K562 (cell line): ENCODE results near the gene EMC1. TPM values are rescaled to one million over a fixed set of nuclear protein-coding genes. Genes with fewer than 3 reads are reported as not detected.

Source experiments
- EGR1 ChIP-seq: fragments of 450-650 bp; conservative IDR thresholded peaks from 2 replicates; pipeline ENCODE4 v1.6.1; 2017; ENCODE audit warnings: mild to moderate bottlenecking
- FOSL1 ChIP-seq: fragments of 200-800 bp; sonication (Bioruptor generic); conservative IDR thresholded peaks from 2 replicates; pipeline ENCODE4 v1.6.1; 2016; ENCODE audit warnings: missing genetic modification characterization, missing compliant biosample characterization
- GTF2E2 ChIP-seq: fragments of 200-800 bp; sonication (Bioruptor generic); IDR thresholded peaks from 2 replicates; pipeline ENCODE4 v1.6.1; 2016; ENCODE audit warnings: missing genetic modification characterization, missing compliant biosample characterization
- MAFG ChIP-seq: fragments of 450-650 bp; conservative IDR thresholded peaks from 2 replicates; pipeline ENCODE4 v1.6.1; 2016; ENCODE audit warnings: missing genetic modification characterization, missing compliant biosample characterization
- SMARCA4 ChIP-seq: fragments of 450-650 bp; IDR thresholded peaks from 2 replicates; pipeline ENCODE4 v1.6.1; 2016
- SP1 ChIP-seq: sonication (generic); formaldehyde crosslinking; IDR thresholded peaks from 2 replicates; pipeline ENCODE4 v1.8.1; 2022; ENCODE audit warnings: mild to moderate bottlenecking, missing genetic modification reagents
- TFAP4 ChIP-seq: sonication (generic); formaldehyde crosslinking; IDR thresholded peaks from 2 replicates; pipeline ENCODE4 v1.8.0; 2022; ENCODE audit warnings: missing genetic modification reagents, mild to moderate bottlenecking, moderate library complexity, borderline replicate concordance
- TOE1 ChIP-seq, 2 experiments: fragments of 450-650 bp in 1 of 2; sonication (generic) in 1 of 2; formaldehyde crosslinking in 1 of 2; IDR thresholded peaks; 2 replicates each; pipeline versions ENCODE4 v1.7.1 to v1.8.0; 2016 to 2022; ENCODE audit warnings: borderline replicate concordance in 2 of 2, mild to moderate bottlenecking in 2 of 2, antibody characterized with exemption in 1 of 2, inconsistent platforms in 1 of 2, low read depth in 1 of 2, missing genetic modification reagents in 1 of 2, moderate library complexity in 1 of 2
- XRCC5 ChIP-seq: fragments of 200-400 bp; formaldehyde crosslinking; IDR thresholded peaks from 2 replicates; pipeline ENCODE4 v1.6.1; 2017; ENCODE audit warnings: low read depth, mild to moderate bottlenecking, low read length
- ZBTB7A ChIP-seq: IDR thresholded peaks from 2 replicates; pipeline ENCODE4 v1.6.1; 2011; ENCODE audit warnings: low read depth, mild to moderate bottlenecking, low read length, moderate library complexity, borderline replicate concordance; ENCODE audit not compliant: control insufficient read depth
- ZFP36 ChIP-seq: fragments of 150-350 bp; IDR thresholded peaks from 2 replicates; pipeline ENCODE4 v1.6.1; 2018; ENCODE audit warnings: low read length, low read depth; ENCODE audit not compliant: partially characterized antibody
- ZNF561 ChIP-seq: fragments of 450-650 bp; formaldehyde crosslinking; conservative IDR thresholded peaks from 2 replicates; pipeline ENCODE4 v1.4.0; 2020; ENCODE audit warnings: mild to moderate bottlenecking, moderate library complexity
- polyA plus RNA-seq, 8 experiments: library from polyadenylated mRNA; depleted of rRNA in 4 of 8; stranded (reverse) in 5 of 8; unstranded in 3 of 8; fragments of >200 nt; fragmentation: Nextera tagmentation in 2 of 8; fragmentation: Illumina TruSeq in 1 of 8; extraction: Ambion mirVana in 2 of 8; extraction: Trizol in 1 of 8; gene quantifications; 2 replicates each; pipeline versions ENCODE4 v1.2.1 to v1.2.3, GENCODE V29; 2011 to 2014; ENCODE audit warnings: inconsistent platforms in 1 of 8, missing spikeins in 1 of 8
- total RNA-seq, 7 experiments: library from RNA; depleted of rRNA in 6 of 7; stranded (reverse); fragments of >200 nt in 6 of 7; fragmentation: Illumina TruSeq in 2 of 7; extraction: Trizol in 2 of 7; gene quantifications; 2 replicates each; pipeline versions ENCODE4 v1.2.1 to v1.2.3, GENCODE V29; 2011 to 2021; ENCODE audit warnings: low replicate concordance in 1 of 7
- TF ChIP-seq, protein P1 (sequence below): sonication (generic); formaldehyde crosslinking; IDR thresholded peaks from 2 replicates; pipeline ENCODE4 v1.8.1; 2023; ENCODE audit warnings: missing genetic modification reagents, mild to moderate bottlenecking, borderline replicate concordance
- TF ChIP-seq, protein P2 (sequence below), 2 experiments: fragments of 450-650 bp in 1 of 2; IDR thresholded peaks; 2 replicates each; pipeline ENCODE4 v1.6.1; 2011 to 2017; ENCODE audit warnings: low read depth in 2 of 2, antibody characterized with exemption in 1 of 2, borderline replicate concordance in 1 of 2, low read length in 1 of 2, mild to moderate bottlenecking in 1 of 2, mixed read lengths in 1 of 2; ENCODE audit not compliant: control insufficient read depth in 1 of 2

The EMC1 gene
- total and polyA plus RNA-seq, 9 of the 15 experiments (the other 6 are each of a cell fraction or from before 2014, with no cell fraction given): 17.8 to 88.2 (median 37.4) TPM

DNA sequence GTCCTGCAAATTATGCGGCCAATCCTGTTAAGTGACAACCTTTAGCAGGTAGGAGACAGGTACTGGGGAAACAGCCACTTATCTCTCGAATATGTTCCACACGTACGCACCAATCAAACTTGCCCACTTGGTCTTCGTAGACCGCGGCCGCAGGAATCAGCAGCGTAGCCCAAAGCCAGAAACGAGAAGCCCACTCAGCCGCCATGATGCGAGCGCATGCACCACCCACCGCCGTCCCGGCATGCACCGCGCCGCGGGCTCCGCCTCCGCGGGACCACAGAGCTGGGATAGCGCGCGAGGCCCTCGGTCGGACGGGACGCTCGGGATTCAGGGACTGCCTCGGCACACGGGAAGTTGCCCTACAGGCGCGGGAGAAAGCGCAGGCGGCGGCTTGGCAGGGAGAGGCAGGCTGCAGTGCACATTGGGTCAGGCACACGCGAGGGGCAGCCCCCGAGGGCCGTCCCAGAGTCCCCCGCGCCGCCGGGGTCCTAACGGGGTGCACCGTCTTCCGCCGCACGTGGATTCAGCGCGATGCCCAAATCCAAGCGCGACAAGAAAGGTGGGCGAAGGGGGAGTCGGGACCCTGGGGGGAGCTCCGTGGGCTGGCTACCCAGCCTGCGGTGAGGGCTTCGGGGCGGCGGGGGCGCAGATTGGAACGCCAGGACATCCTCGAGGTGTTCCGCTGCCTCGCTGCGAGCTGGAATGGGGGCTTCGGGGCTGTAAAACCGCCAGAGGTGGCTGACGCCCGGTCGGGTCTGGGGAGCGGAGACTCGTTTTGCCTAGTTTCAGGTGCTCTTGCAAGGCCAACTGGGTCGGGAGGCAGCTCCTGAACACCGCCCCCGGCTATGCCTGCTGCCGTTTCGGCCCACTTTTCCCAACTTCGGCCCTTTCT lies at the start of gene EMC1, which contains the start of gene MRTO4 (continued):
- TF ChIP-seq TFAP4 (peak; percentile 83; the same call in 1 of the 2 replicates), FOSL1 (peak; percentile 62), SMARCA4 (no peak), MAFG (no peak), SP1 (peak; percentile 96), ZFP36 (no peak), EGR1 (peak; percentile 92), ZNF561 (no peak), ZBTB7A (peak; percentile 56; the same call in 1 of the 2 replicates), GTF2E2 (peak; percentile 71; the same call in 1 of the 2 replicates), XRCC5 (peak; percentile 72; the same call in 1 of the 2 replicates), TOE1 (IDR thresholded peaks at IDR 0.05; ENCODE audit: borderline replicate concordance) (peak; percentile 93), TOE1 (CRISPR knock-in tag; IDR thresholded peaks at IDR 0.05; ENCODE audit: borderline replicate concordance, low read depth) (peak; percentile 48; the same call in 1 of the 2 replicates)
- TF ChIP-seq, protein P1, sequence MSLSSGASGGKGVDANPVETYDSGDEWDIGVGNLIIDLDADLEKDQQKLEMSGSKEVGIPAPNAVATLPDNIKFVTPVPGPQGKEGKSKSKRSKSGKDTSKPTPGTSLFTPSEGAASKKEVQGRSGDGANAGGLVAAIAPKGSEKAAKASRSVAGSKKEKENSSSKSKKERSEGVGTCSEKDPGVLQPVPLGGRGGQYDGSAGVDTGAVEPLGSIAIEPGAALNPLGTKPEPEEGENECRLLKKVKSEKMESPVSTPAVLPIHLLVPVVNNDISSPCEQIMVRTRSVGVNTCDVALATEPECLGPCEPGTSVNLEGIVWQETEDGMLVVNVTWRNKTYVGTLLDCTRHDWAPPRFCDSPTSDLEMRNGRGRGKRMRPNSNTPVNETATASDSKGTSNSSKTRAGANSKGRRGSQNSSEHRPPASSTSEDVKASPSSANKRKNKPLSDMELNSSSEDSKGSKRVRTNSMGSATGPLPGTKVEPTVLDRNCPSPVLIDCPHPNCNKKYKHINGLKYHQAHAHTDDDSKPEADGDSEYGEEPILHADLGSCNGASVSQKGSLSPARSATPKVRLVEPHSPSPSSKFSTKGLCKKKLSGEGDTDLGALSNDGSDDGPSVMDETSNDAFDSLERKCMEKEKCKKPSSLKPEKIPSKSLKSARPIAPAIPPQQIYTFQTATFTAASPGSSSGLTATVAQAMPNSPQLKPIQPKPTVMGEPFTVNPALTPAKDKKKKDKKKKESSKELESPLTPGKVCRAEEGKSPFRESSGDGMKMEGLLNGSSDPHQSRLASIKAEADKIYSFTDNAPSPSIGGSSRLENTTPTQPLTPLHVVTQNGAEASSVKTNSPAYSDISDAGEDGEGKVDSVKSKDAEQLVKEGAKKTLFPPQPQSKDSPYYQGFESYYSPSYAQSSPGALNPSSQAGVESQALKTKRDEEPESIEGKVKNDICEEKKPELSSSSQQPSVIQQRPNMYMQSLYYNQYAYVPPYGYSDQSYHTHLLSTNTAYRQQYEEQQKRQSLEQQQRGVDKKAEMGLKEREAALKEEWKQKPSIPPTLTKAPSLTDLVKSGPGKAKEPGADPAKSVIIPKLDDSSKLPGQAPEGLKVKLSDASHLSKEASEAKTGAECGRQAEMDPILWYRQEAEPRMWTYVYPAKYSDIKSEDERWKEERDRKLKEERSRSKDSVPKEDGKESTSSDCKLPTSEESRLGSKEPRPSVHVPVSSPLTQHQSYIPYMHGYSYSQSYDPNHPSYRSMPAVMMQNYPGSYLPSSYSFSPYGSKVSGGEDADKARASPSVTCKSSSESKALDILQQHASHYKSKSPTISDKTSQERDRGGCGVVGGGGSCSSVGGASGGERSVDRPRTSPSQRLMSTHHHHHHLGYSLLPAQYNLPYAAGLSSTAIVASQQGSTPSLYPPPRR (CRISPR knock-in tag): no peak
- TF ChIP-seq, protein P2, sequence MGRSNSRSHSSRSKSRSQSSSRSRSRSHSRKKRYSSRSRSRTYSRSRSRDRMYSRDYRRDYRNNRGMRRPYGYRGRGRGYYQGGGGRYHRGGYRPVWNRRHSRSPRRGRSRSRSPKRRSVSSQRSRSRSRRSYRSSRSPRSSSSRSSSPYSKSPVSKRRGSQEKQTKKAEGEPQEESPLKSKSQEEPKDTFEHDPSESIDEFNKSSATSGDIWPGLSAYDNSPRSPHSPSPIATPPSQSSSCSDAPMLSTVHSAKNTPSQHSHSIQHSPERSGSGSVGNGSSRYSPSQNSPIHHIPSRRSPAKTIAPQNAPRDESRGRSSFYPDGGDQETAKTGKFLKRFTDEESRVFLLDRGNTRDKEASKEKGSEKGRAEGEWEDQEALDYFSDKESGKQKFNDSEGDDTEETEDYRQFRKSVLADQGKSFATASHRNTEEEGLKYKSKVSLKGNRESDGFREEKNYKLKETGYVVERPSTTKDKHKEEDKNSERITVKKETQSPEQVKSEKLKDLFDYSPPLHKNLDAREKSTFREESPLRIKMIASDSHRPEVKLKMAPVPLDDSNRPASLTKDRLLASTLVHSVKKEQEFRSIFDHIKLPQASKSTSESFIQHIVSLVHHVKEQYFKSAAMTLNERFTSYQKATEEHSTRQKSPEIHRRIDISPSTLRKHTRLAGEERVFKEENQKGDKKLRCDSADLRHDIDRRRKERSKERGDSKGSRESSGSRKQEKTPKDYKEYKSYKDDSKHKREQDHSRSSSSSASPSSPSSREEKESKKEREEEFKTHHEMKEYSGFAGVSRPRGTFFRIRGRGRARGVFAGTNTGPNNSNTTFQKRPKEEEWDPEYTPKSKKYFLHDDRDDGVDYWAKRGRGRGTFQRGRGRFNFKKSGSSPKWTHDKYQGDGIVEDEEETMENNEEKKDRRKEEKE (IDR thresholded peaks at IDR 0.05; ENCODE audit: borderline replicate concordance in 1 of 2, control insufficient read depth in 1 of 2, low read depth in 2 of 2, low read length in 1 of 2): 0 out of 4 replicates have a peak, but pooled peaks of 1 of the 2 experiments have one; percentile 46
